VCaP (cell line): ENCODE measurements around the gene S100A10.

Experiments used
- H3K27ac ChIP-seq: fragments of 450-650 bp; 2 replicates; pipeline ENCODE4 v1.5.1; 2017
- TF ChIP-seq, protein P1 (sequence below): fragments of 450-650 bp; conservative IDR thresholded peaks from 2 replicates; pipeline ENCODE4 v1.5.1; 2017; ENCODE audit warnings: mild to moderate bottlenecking, moderate library complexity

The S100A10 gene

DNA sequence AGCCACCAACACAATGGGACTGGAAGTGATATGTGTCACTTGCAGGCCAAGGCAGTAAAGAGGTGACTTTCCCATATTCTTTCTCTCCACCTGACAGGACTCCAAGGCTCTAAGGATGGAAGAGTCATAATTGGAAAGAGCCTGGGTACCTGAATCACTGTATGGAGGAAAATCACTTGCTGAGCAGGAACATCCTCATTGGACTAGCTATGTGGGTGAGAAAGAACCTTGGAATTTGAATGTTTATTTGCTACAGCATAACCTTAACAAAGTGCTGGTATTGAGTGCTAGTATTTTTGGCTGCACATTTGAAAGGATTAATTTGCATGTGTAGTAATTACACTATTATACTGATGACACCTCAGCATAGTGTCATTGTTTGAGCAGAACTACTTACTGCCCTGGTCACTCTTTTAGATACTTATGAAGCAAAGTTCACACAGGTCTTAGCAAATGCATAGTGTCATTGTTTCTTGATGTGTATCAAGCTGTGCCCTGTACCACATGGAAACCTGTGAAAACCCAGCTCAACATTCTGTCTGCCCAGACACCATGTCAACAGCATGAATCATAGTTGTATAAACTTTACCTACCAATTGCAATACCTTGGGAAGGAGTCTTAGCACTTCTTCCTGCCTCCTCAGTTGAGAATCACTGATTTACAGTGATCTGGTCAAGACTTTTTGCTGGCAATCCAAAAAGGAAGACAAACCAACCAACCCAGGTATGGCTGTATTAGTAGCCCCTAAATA, 5.1 kb upstream of the S100A10 start:
- H3K27ac ChIP-seq: no peak overlapping the region
- TF ChIP-seq, protein P1, sequence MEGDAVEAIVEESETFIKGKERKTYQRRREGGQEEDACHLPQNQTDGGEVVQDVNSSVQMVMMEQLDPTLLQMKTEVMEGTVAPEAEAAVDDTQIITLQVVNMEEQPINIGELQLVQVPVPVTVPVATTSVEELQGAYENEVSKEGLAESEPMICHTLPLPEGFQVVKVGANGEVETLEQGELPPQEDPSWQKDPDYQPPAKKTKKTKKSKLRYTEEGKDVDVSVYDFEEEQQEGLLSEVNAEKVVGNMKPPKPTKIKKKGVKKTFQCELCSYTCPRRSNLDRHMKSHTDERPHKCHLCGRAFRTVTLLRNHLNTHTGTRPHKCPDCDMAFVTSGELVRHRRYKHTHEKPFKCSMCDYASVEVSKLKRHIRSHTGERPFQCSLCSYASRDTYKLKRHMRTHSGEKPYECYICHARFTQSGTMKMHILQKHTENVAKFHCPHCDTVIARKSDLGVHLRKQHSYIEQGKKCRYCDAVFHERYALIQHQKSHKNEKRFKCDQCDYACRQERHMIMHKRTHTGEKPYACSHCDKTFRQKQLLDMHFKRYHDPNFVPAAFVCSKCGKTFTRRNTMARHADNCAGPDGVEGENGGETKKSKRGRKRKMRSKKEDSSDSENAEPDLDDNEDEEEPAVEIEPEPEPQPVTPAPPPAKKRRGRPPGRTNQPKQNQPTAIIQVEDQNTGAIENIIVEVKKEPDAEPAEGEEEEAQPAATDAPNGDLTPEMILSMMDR: no peak

- no peak overlapping the region for H3K27ac ChIP-seq
- TF ChIP-seq, protein P1: no peak
Observed at GRCh38 chr1:151997284-151997570, 3.6 kb upstream of the S100A10 start.

GRCh38 chr1:151995774-151996173, 2.1 kb upstream of the S100A10 start:
- no peak overlapping the region for H3K27ac ChIP-seq
- TF ChIP-seq, protein P1: no peak

GRCh38 chr1:151994956-151995355, 1.3 kb upstream of the S100A10 start:
- peak overlapping the region; percentile 96; the same call in 1 of the 2 replicates for H3K27ac ChIP-seq
- TF ChIP-seq, protein P1: no peak

DNA sequence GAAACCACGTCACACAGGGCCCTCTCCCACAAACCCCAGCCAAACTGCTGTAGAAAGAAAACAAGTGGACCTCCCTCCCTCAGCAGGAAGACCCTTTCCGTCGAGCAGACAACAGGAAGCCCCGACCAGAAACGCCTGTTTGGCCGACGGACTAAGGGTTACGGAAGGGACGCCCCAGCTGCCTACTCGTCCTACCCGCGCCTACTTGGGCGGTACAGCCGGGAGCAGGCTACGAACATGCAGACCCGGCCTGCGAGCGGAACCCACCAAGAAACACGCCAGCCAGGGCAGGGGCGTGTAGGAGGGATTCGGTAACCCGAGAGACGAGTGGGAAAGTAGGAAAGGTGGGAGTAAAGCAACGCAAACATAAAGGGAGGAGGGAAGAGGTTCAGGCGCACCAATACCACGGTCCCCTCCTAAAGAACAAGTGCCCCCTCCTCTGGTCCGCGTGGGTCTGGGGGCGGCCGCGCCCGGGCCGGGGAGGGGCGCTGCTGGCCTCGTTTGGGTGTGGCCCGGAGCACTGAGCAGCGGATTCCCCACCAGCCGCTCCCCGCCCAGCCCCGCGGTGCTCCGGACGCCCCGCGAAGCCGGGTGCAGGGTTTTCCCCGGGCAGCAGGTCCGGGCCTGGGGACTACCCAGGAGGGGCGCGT, 450 bp downstream of the S100A10 start:
- TF ChIP-seq, protein P1: no peak
- H3K27ac ChIP-seq: peak overlapping the region; percentile 96

- TF ChIP-seq, protein P1: no peak
- peak overlapping the region; percentile 96 for H3K27ac ChIP-seq
Observed at GRCh38 chr1:151992303-151993083, 1.2 kb downstream of the S100A10 start.

DNA sequence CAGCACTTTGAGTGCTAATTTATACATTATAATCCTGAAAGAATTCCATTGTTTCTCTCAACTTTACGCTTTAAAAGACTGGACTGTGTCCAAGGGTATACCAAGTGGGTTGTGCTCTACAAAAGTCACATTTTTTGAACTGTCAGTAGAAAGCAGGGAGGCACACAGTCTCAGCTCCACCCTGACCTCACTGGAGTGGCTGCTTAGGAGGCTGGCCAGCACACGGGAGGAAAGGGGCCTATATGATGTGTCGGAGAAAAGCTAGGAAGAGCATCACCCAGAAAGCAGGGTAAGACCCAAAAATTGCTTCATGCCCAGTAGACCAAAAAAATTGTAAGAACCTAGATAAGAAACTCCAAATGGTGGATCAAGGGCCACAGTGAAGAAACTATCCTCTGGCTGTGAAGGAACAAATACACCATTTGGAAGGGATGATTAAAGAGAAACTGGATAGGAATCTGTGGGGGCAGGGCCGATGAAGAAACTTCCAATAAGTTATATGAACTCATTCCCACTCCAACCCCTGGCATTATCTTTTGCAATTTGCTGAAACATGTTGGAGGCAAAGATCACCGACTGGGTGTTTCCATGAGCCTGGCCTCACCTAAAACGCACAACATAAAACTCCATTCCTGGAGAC, 1.9 kb downstream of the S100A10 start:
- TF ChIP-seq, protein P1: no peak
- peak overlapping the region; percentile 96 for H3K27ac ChIP-seq
